H1 (cell line): ENCODE measurements around the gene ZC3HAV1. TPM values are rescaled to one million over a fixed set of nuclear protein-coding genes. Genes with fewer than 3 reads are reported as not detected.

Experiments
- CTCF ChIA-PET: fragments of 300-600 bp; sonication (Branson Sonifier 250); formaldehyde crosslinking; loops from one replicate; lab custom pipeline; 2021; ENCODE audit not compliant: partially characterized antibody; lab: Charles Lee
- POLR2A ChIA-PET: fragments of 300-600 bp; sonication (Branson Sonifier 250); formaldehyde crosslinking; loops from one replicate; lab custom pipeline; 2021; ENCODE audit warnings: inconsistent platforms; ENCODE audit not compliant: partially characterized antibody; lab: Charles Lee
- DNase-seq, 2 experiments: peaks; one replicate each; pipeline versions ENCODE4 v3.0.0 to v3.0.0-alpha.2; 2010 to 2022; ENCODE audit warnings: low spot score in 2 of 2, low read depth in 1 of 2, mixed read lengths in 1 of 2
- FAIRE-seq: peaks from 2 replicates; lab custom pipeline; 2011; peaks lifted over from hg19 to GRCh38; lab: Jason Lieb, UNC
- H2AFZ ChIP-seq: 2 replicates; pipeline ENCODE4 v1.8.1; 2012; ENCODE audit warnings: low read length, inconsistent platforms
- H2AK5ac ChIP-seq: 2 replicates; pipeline ENCODE4 v1.6.1; 2013; ENCODE audit warnings: low read depth, low read length
- H2BK120ac ChIP-seq: replicated peaks from 2 replicates; pipeline ENCODE3; 2013; ENCODE audit warnings: low read depth, low read length, inconsistent platforms
- H2BK12ac ChIP-seq: 2 replicates; pipeline ENCODE4 v1.6.1; 2013; ENCODE audit warnings: low read depth, low read length
- H2BK15ac ChIP-seq: 2 replicates; pipeline ENCODE4 v1.6.1; 2013; ENCODE audit warnings: low read length
- H2BK20ac ChIP-seq: 2 replicates; pipeline ENCODE4 v1.6.1; 2013; ENCODE audit warnings: low read length
- H2BK5ac ChIP-seq: 2 replicates; pipeline ENCODE4 v1.6.1; 2013; ENCODE audit warnings: low read depth, low read length
- H3K14ac ChIP-seq: 2 replicates; pipeline ENCODE4 v1.6.1; 2013; ENCODE audit warnings: inconsistent platforms; ENCODE audit not compliant: insufficient read length
- H3K18ac ChIP-seq: 2 replicates; pipeline ENCODE4 v1.6.1; 2013; ENCODE audit warnings: low read length; ENCODE audit errors: extremely low read depth
- H3K23ac ChIP-seq: 2 replicates; pipeline ENCODE4 v1.6.1; 2013; ENCODE audit warnings: inconsistent platforms; ENCODE audit not compliant: insufficient read length
- H3K23me2 ChIP-seq: 2 replicates; pipeline ENCODE4 v1.6.1; 2013; ENCODE audit warnings: low read depth, low read length
- H3K27ac ChIP-seq: 2 replicates; pipeline ENCODE4 v1.6.1; 2011; ENCODE audit warnings: low read depth, low read length, inconsistent platforms
- H3K27me3 ChIP-seq, 4 experiments: replicated peaks in 1 of 4; 1 replicate in 1 of 4; 2 replicates in 3 of 4; pipeline versions ENCODE4 v1.6.1 to v1.8.1; 2011 to 2013; ENCODE audit warnings: low read length in 3 of 4, mild to moderate bottlenecking in 3 of 4, inconsistent platforms in 2 of 4, mixed read lengths in 2 of 4, moderate library complexity in 1 of 4; ENCODE audit not compliant: control insufficient read depth in 3 of 4, insufficient read depth in 3 of 4; ENCODE audit errors: extremely low read depth in 1 of 4
- H3K36me3 ChIP-seq, 4 experiments: 2 replicates each; pipeline versions ENCODE4 v1.6.1 to v1.8.1; 2011 to 2013; ENCODE audit warnings: mild to moderate bottlenecking in 4 of 4, low read length in 3 of 4, moderate library complexity in 2 of 4, control low read depth in 1 of 4, inconsistent platforms in 1 of 4; ENCODE audit not compliant: insufficient read depth in 4 of 4, control insufficient read depth in 2 of 4
- H3K4ac ChIP-seq: replicated peaks from 2 replicates; pipeline ENCODE3; 2013; ENCODE audit warnings: low read length, low read depth, mixed read lengths, inconsistent platforms; ENCODE audit not compliant: insufficient read length
- H3K4me1 ChIP-seq, 4 experiments: replicated peaks in 1 of 4; 1 replicate in 1 of 4; 2 replicates in 3 of 4; pipeline versions ENCODE4 v1.6.1 to v1.8.1; 2011 to 2013; ENCODE audit warnings: low read length in 3 of 4, inconsistent platforms in 2 of 4, mixed read lengths in 1 of 4; ENCODE audit not compliant: insufficient read depth in 4 of 4, control insufficient read depth in 3 of 4
- H3K4me2 ChIP-seq, 2 experiments: 2 replicates each; pipeline versions ENCODE4 v1.6.1 to v1.8.1; 2011 to 2013; ENCODE audit warnings: low read depth in 2 of 2, low read length in 2 of 2, control low read depth in 1 of 2, inconsistent platforms in 1 of 2, mild to moderate bottlenecking in 1 of 2; ENCODE audit not compliant: insufficient read depth in 1 of 2
- H3K4me3 ChIP-seq, 4 experiments: fragments of 200-600, 300-600 bp in 1 of 4; sonication (generic), shearing (Covaris generic), sonication (Bioruptor Twin) in 1 of 4; 2 replicates each; pipeline versions ENCODE4 v1.5.1 to v1.8.1; 2011 to 2016; ENCODE audit warnings: low read length in 4 of 4, low read depth in 3 of 4, control low read depth in 2 of 4, inconsistent platforms in 2 of 4, mild to moderate bottlenecking in 2 of 4, mixed read lengths in 1 of 4, moderate library complexity in 1 of 4; ENCODE audit not compliant: insufficient read depth in 2 of 4; ENCODE audit errors: extremely low read depth in 1 of 4
- H3K56ac ChIP-seq: replicated peaks from 2 replicates; pipeline ENCODE3; 2013; ENCODE audit warnings: low read depth, mild to moderate bottlenecking, mixed read lengths, low read length, inconsistent platforms; ENCODE audit not compliant: insufficient read length
- H3K79me1 ChIP-seq: 2 replicates; pipeline ENCODE4 v1.6.1; 2013; ENCODE audit warnings: low read depth, low read length, control low read depth
- H3K79me2 ChIP-seq, 2 experiments: 2 replicates each; pipeline versions ENCODE4 v1.6.1 to v1.8.1; 2012 to 2013; ENCODE audit warnings: low read length in 2 of 2, mild to moderate bottlenecking in 2 of 2, inconsistent platforms in 1 of 2; ENCODE audit not compliant: insufficient read depth in 2 of 2, control insufficient read depth in 1 of 2
- H3K9ac ChIP-seq, 4 experiments: replicated peaks in 1 of 4; 1 replicate in 1 of 4; 2 replicates in 3 of 4; pipeline versions ENCODE4 v1.6.1 to v1.8.1; 2011 to 2013; ENCODE audit warnings: low read depth in 3 of 4, low read length in 3 of 4, control low read depth in 2 of 4, mild to moderate bottlenecking in 2 of 4, moderate library complexity in 2 of 4, inconsistent platforms in 1 of 4; ENCODE audit errors: extremely low read depth in 1 of 4
- H3K9me3 ChIP-seq, 2 experiments: 2 replicates each; pipeline versions ENCODE4 v1.6.1 to v1.8.1; 2012 to 2013; ENCODE audit warnings: mild to moderate bottlenecking in 2 of 2, moderate library complexity in 2 of 2, control low read depth in 1 of 2, inconsistent platforms in 1 of 2, low read depth in 1 of 2, low read length in 1 of 2, mixed read lengths in 1 of 2; ENCODE audit not compliant: insufficient read depth in 2 of 2
- H4K20me1 ChIP-seq, 2 experiments: replicated peaks in 1 of 2; 2 replicates each; pipeline versions ENCODE3 to v1.8.1; 2011 to 2013; ENCODE audit warnings: inconsistent platforms in 2 of 2, low read length in 2 of 2, mild to moderate bottlenecking in 1 of 2; ENCODE audit not compliant: insufficient read depth in 2 of 2, control insufficient read depth in 1 of 2
- H4K5ac ChIP-seq: 2 replicates; pipeline ENCODE4 v1.6.1; 2013; ENCODE audit warnings: low read length, low read depth, mixed read lengths, inconsistent platforms; ENCODE audit not compliant: insufficient read length
- H4K8ac ChIP-seq: 2 replicates; pipeline ENCODE4 v1.8.0; 2013; ENCODE audit warnings: mild to moderate bottlenecking, moderate library complexity, low read length, inconsistent platforms; ENCODE audit not compliant: insufficient read depth; ENCODE audit errors: extremely low read depth
- H4K91ac ChIP-seq: replicated peaks from 2 replicates; pipeline ENCODE3; 2013; ENCODE audit warnings: low read length, mixed read lengths, inconsistent platforms; ENCODE audit not compliant: insufficient read length
- ASH2L ChIP-seq: fragments of 200-600, 300-600 bp; sonication (generic); IDR thresholded peaks from one replicate; pipeline ENCODE4 v1.7.1; 2017; ENCODE audit warnings: low read length
- BACH1 ChIP-seq: IDR thresholded peaks from 2 replicates; pipeline ENCODE4 v1.6.1; 2012; ENCODE audit warnings: low read length, improper control_type of control experiment
- CREB1 ChIP-seq: IDR thresholded peaks from 2 replicates; pipeline ENCODE4 v1.6.1; 2012; ENCODE audit warnings: inconsistent platforms
- EGR1 ChIP-seq: IDR thresholded peaks from 2 replicates; pipeline ENCODE4 v1.6.1; 2011; ENCODE audit warnings: low read depth, low read length, borderline replicate concordance
- HDAC6 ChIP-seq: IDR thresholded peaks from one replicate; pipeline ENCODE4 v1.7.1; 2012; ENCODE audit warnings: low read depth, mild to moderate bottlenecking, inconsistent platforms, low read length, moderate library complexity
- KDM4A ChIP-seq: IDR thresholded peaks from one replicate; pipeline ENCODE4 v1.7.1; 2012; ENCODE audit warnings: low read depth, mild to moderate bottlenecking, moderate library complexity, low read length, inconsistent platforms; ENCODE audit not compliant: severe bottlenecking
- MAFK ChIP-seq: IDR thresholded peaks from 2 replicates; pipeline ENCODE4 v1.6.1; 2012; ENCODE audit warnings: low read depth, mild to moderate bottlenecking, improper control_type of control experiment, low read length
- PHF8 ChIP-seq: fragments of 200-600 bp; sonication (generic); conservative IDR thresholded peaks from 2 replicates; pipeline ENCODE4 v1.7.1; 2012; ENCODE audit warnings: low read depth, mild to moderate bottlenecking, inconsistent platforms, low read length, moderate library complexity
- POLR2AphosphoS5 ChIP-seq: IDR thresholded peaks from 2 replicates; pipeline ENCODE4 v1.6.1; 2011; ENCODE audit warnings: low read depth, low read length
- SP4 ChIP-seq: IDR thresholded peaks from 2 replicates; pipeline ENCODE4 v1.6.1; 2012; ENCODE audit warnings: low read length, inconsistent platforms
- TCF12 ChIP-seq: IDR thresholded peaks from 2 replicates; pipeline ENCODE4 v1.6.1; 2011; ENCODE audit warnings: low read depth, mild to moderate bottlenecking, low read length
- WGBS, 2 experiments: shearing (Covaris generic) in 1 of 2; methylation state at CpG; one replicate each; pipeline versions ENCODE4 v1.1.6 to v1.1.7; 2013 to 2015; ENCODE audit warnings: low lambda C conversion rate in 2 of 2, mixed read lengths in 2 of 2, inconsistent platforms in 1 of 2, low coverage in 1 of 2, missing lambda C conversion rate in 1 of 2; ENCODE audit not compliant: insufficient replicate concordance in 2 of 2, insufficient coverage in 1 of 2, insufficient read length in 1 of 2; ENCODE audit errors: extremely low coverage in 1 of 2, missing lambda C conversion rate in 1 of 2; 5-methylcytosine and 5-hydroxymethylcytosine counted together
- polyA plus RNA-seq, 7 experiments: library from polyadenylated mRNA; depleted of rRNA in 3 of 7; stranded (reverse) in 5 of 7; unstranded in 2 of 7; fragments of >200 nt in 5 of 7; fragments of 200-250 nt in 2 of 7; gene quantifications; 1 replicate in 5 of 7; 2 replicates in 1 of 7; 4 replicates in 1 of 7; pipeline versions ENCODE4 v1.2.1 to v1.2.3, GENCODE V29; 2011 to 2013; ENCODE audit warnings: missing spikeins in 2 of 7, mixed read lengths in 2 of 7
- total RNA-seq: library from RNA; stranded (reverse); fragmentation: NEBNext Ultra II Directional; extraction: Animal tissue kit (Norgen Biotek cat#: 25700); gene quantifications from 2 replicates; pipeline ENCODE4 v1.2.1, GENCODE V29; 2021

ZC3HAV1 gene
- total and polyA plus RNA-seq, 2 of the 8 experiments (the other 6 are each of a cell fraction or from before 2014, with no cell fraction given): 22.5 to 43.4 TPM

- H3K9me3 ChIP-seq: no peaks in the 10 kb centered on the region
- H3K56ac ChIP-seq: no peak overlapping the region
- H2AFZ ChIP-seq: no peak overlapping the region
- H3K79me1 ChIP-seq: no peaks in the 10 kb centered on the region
- H2BK20ac ChIP-seq: no peak overlapping the region
- no peak overlapping the region for H2BK12ac ChIP-seq
- H3K27ac ChIP-seq: no peak overlapping the region
- POLR2A ChIA-PET: no interaction called here
- no peaks in the 10 kb centered on the region for H3K36me3 ChIP-seq
- no peak overlapping the region for H4K8ac ChIP-seq
- no peak overlapping the region for H3K14ac ChIP-seq
- no peak overlapping the region for H2BK15ac ChIP-seq
- TF ChIP-seq CREB1: no peak
- TF ChIP-seq MAFK: peak; percentile 38; the same call in 1 of the 2 replicates
- no peak for TF ChIP-seq HDAC6
- TF ChIP-seq BACH1: peak; percentile 85
- TF ChIP-seq EGR1: no peak
- TF ChIP-seq TCF12: no peak
- no peak for TF ChIP-seq ASH2L
- no peak for TF ChIP-seq POLR2AphosphoS5
- no peak for TF ChIP-seq KDM4A
- TF ChIP-seq SP4: no peak
- TF ChIP-seq PHF8: no peak
- H3K9ac ChIP-seq: no peak overlapping the region
- FAIRE-seq (no peak), DNase-seq (no peak)
- no peak overlapping the region for H3K4ac ChIP-seq
- H3K4me2 ChIP-seq: no peak overlapping the region
- no peaks in the 10 kb centered on the region for H3K79me2 ChIP-seq
- no peak overlapping the region for H2AK5ac ChIP-seq
- H2BK5ac ChIP-seq: no peak overlapping the region
- no peak overlapping the region for H3K23ac ChIP-seq
- H4K91ac ChIP-seq: no peak overlapping the region
- H3K4me1 ChIP-seq: peaks cover 0 to 8% (median 1%) of the 10 kb centered on the region in 4 experiments; a peak in 2 of 7 replicates
- CTCF ChIA-PET: no interaction called here
- H4K20me1 ChIP-seq: no peaks in the 10 kb centered on the region
- H2BK120ac ChIP-seq: no peak overlapping the region
- H3K27me3 ChIP-seq: no peaks in the 10 kb centered on the region
- 93% methylated on average over 5 of the region's 5 CpGs; no CpG with 5 or more reads in 1 of the 2 experiments for WGBS, 2 experiments
- no peak overlapping the region for H3K18ac ChIP-seq
- H4K5ac ChIP-seq: no peak overlapping the region
- no peaks in the 10 kb centered on the region for H3K23me2 ChIP-seq
- no peak overlapping the region for H3K4me3 ChIP-seq
These were observed 8.2 kb upstream of the ZC3HAV1 start for GRCh38 chr7:139117599-139118233.
